Mucosa of stomach (tissue), 1 donor: ENCODE results near the gene ANXA8L1.
"Not testable (repeated sequence)": the region's sequence is repeated elsewhere in the genome, so short reads cannot be mapped to it uniquely, and the experiment has no call there.

Experiments used
- H3K27me3 ChIP-seq: one replicate; pipeline ENCODE4 v1.7.0; 2013; ENCODE audit warnings: mild to moderate bottlenecking, low read length; ENCODE audit not compliant: control insufficient read depth, insufficient read depth
- H3K36me3 ChIP-seq: one replicate; pipeline ENCODE4 v1.7.0; 2013; ENCODE audit warnings: low read length; ENCODE audit not compliant: control insufficient read depth, insufficient read depth
- H3K4me1 ChIP-seq: one replicate; pipeline ENCODE4 v1.7.0; 2013; ENCODE audit warnings: mild to moderate bottlenecking, low read length; ENCODE audit not compliant: control insufficient read depth, insufficient read depth
- H3K4me3 ChIP-seq: one replicate; pipeline ENCODE4 v1.7.0; 2013; ENCODE audit warnings: low read length
- H3K9ac ChIP-seq: one replicate; pipeline ENCODE4 v1.7.0; 2013; ENCODE audit warnings: mild to moderate bottlenecking, low read length, moderate library complexity
- H3K9me3 ChIP-seq: one replicate; pipeline ENCODE4 v1.7.0; 2013; ENCODE audit warnings: mild to moderate bottlenecking, low read length, moderate library complexity; ENCODE audit not compliant: control insufficient read depth
- donor health status: Pancreatic carcinoma.

ANXA8L1 gene, protein sequence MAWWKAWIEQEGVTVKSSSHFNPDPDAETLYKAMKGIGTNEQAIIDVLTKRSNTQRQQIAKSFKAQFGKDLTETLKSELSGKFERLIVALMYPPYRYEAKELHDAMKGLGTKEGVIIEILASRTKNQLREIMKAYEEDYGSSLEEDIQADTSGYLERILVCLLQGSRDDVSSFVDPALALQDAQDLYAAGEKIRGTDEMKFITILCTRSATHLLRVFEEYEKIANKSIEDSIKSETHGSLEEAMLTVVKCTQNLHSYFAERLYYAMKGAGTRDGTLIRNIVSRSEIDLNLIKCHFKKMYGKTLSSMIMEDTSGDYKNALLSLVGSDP

GRCh38 chr10:46375406-46375805, at the start of gene ANXA8L1:
ANXA8L1 (plus strand) TSS chr10:46375776; CDS start chr10:46375852, 76 bp downstream.
- H3K27me3 ChIP-seq, H3K9me3 ChIP-seq, H3K36me3 ChIP-seq, H3K9ac ChIP-seq, H3K4me3 ChIP-seq, H3K4me1 ChIP-seq: not testable (repeated sequence)

- Histone ChIP-seq H3K36me3 (no peaks in the 10 kb centered on the region), H3K9me3 (no peaks in the 10 kb centered on the region), H3K4me3 (no peak overlapping the region), H3K9ac (no peak overlapping the region), H3K27me3 (peaks cover 5% of the 10 kb centered on the region), H3K4me1 (no peaks in the 10 kb centered on the region)
Observed at GRCh38 chr10:46326066-46326465, 49.5 kb upstream of the ANXA8L1 start.

DNA sequence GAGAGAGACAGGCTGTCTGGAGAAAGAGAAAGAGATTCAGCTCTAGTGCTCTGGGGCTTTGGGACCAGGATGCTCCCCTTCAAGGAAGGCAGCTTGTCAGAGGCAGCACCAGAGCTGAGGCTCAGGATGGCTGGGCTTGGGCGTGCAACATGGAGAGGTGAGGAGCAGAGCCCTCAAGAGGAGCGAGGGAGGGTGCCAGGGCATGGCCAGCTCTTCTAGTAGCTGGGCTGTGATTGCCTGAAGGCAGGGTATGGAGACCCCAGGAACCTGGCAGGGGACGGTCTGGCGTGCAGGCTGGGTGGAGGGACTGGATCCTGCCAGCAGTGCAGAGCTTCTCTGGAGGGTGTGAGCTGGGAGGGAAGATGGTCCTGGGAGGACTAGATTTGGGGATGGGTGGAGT, 48.6 kb upstream of the ANXA8L1 start:
- Histone ChIP-seq H3K4me1 (no peaks in the 10 kb centered on the region), H3K9me3 (no peaks in the 10 kb centered on the region), H3K9ac (no peak overlapping the region), H3K36me3 (no peaks in the 10 kb centered on the region), H3K27me3 (peaks cover 5% of the 10 kb centered on the region), H3K4me3 (no peak overlapping the region)

GRCh38 chr10:46327685-46328084, 47.9 kb upstream of the ANXA8L1 start:
- Histone ChIP-seq H3K4me1 (no peaks in the 10 kb centered on the region), H3K9ac (no peak overlapping the region), H3K36me3 (no peaks in the 10 kb centered on the region), H3K9me3 (no peaks in the 10 kb centered on the region), H3K27me3 (peaks cover 5% of the 10 kb centered on the region), H3K4me3 (no peak overlapping the region)

- no peaks in the 10 kb centered on the region for H3K36me3 ChIP-seq
- peaks cover 5% of the 10 kb centered on the region for H3K27me3 ChIP-seq
- H3K4me3 ChIP-seq: no peak overlapping the region
- H3K4me1 ChIP-seq: no peaks in the 10 kb centered on the region
- no peak overlapping the region for H3K9ac ChIP-seq
- H3K9me3 ChIP-seq: no peaks in the 10 kb centered on the region
Observed at GRCh38 chr10:46328853-46329689, 46.5 kb upstream of the ANXA8L1 start.

DNA sequence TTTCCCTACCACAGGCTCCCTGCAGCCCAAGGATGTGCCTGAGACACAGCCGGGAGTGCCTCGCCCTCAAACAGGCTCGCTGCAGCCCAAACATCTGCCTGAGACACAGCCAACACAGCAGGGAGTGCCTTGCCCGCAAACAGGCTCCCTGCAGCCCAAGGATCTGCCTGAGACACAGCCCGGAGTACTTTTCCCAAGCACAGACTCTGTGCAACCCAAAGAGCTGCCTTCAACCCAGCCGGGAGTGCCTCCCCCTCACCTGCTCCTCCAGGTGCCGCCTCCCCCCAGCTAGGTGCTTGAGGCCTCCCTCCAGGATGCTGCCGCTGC, 45.9 kb upstream of the ANXA8L1 start:
- H3K36me3 ChIP-seq: no peaks in the 10 kb centered on the region
- no peaks in the 10 kb centered on the region for H3K4me1 ChIP-seq
- H3K9ac ChIP-seq: no peak overlapping the region
- H3K9me3 ChIP-seq: no peaks in the 10 kb centered on the region
- peaks cover 5% of the 10 kb centered on the region for H3K27me3 ChIP-seq
- H3K4me3 ChIP-seq: no peak overlapping the region

DNA sequence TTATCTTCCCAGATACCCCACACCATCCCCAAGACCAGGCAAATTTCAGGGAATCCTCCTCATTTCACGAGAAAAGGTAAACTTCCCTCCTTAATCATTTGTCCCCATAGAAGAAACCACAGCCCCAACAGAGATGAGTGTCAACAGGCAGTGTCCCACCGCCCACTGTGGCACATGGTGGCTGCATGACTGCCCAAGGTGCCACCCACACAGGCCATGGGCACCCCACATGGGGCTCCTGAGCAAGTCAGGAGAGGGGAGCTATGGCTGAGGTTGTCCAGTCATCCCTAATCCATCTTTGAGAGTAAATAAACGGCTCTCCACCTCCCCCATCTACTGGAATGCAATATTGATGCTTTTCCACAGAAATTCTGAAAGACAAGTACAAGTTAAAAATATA, 44.7 kb upstream of the ANXA8L1 start:
- H3K9ac ChIP-seq: no peak overlapping the region
- H3K4me3 ChIP-seq: no peak overlapping the region
- H3K9me3 ChIP-seq: no peaks in the 10 kb centered on the region
- no peaks in the 10 kb centered on the region for H3K36me3 ChIP-seq
- H3K27me3 ChIP-seq: peaks cover 5% of the 10 kb centered on the region
- H3K4me1 ChIP-seq: no peaks in the 10 kb centered on the region

DNA sequence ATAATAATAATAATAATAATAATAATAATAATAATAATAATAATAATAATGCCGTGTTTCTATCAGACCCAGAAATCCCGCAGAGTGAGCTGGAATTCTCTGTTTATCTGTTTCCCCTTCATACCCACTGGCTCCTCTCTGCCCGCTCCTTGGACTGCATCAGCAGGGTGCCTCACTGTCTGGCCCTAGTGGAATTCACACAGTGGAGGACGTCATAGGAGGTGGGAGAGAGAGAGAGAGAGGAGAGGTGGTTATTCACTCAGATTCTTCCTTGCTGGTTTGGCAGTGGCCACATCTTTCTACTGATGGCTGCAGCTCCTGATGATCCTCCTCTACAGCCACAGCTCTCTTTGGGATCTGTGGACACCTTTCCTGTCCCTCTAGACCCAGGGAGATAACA, 10.1 kb upstream of the ANXA8L1 start:
- H3K27me3 ChIP-seq, H3K4me3 ChIP-seq, H3K9me3 ChIP-seq, H3K36me3 ChIP-seq, H3K4me1 ChIP-seq, H3K9ac ChIP-seq: not testable (repeated sequence)

- not testable (repeated sequence) for H3K27me3 ChIP-seq, H3K36me3 ChIP-seq, H3K4me1 ChIP-seq, H3K4me3 ChIP-seq, H3K9me3 ChIP-seq, H3K9ac ChIP-seq
Observed at GRCh38 chr10:46367209-46367608, 8.4 kb upstream of the ANXA8L1 start.

DNA sequence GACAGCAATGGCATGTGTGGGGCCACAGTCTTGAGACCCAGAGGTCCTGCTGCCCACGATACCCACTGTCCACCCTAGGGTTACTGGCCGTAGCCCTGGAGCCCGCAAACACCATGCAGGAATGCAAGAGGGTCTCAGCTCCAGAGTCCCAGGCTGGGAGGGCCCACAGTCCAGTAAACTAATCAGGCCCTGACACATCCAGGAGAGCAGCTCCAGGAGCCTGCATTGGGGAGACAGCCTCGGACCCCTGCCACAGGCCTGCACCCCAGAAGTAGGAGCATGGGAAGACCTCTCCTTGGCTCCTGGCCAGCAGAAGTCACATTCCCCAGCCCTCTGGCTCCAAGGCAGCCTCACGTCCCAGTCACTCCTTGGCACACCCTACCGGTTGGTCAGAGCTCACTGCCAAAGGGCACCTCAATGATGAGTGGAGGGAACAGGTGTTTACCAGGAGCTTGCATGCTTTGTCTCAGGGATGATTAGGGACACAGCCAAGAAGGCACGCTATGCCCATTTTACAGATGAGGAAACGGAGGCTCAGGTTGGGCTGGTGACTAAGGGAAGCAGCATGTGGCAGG, 7.8 kb upstream of the ANXA8L1 start:
- not testable (repeated sequence) for H3K36me3 ChIP-seq, H3K9ac ChIP-seq, H3K4me3 ChIP-seq, H3K9me3 ChIP-seq, H3K27me3 ChIP-seq, H3K4me1 ChIP-seq

DNA sequence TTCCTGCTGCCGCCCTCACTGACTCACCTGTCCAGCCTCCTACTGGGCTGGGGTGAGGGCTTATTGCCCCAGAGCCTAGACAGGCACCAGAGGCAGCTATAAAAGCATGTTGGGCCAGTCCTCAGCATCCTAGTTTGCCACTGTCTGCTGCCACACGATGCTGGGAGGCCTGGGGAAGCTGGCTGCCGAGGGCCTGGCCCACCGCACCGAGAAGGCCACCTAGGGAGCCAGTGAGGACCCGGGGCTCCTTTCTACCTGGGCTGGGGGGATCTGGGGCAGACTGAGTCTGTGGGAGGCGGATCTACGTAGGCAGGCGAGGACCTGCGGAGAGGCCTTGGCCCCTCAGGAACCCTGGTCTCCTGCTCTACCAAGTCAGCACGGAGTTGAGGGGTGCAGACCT, 6.6 kb upstream of the ANXA8L1 start:
- not testable (repeated sequence) for H3K27me3 ChIP-seq

GRCh38 chr10:46374410-46374809, 1.2 kb upstream of the ANXA8L1 start:
- H3K27me3 ChIP-seq, H3K36me3 ChIP-seq, H3K4me1 ChIP-seq, H3K4me3 ChIP-seq, H3K9me3 ChIP-seq, H3K9ac ChIP-seq: not testable (repeated sequence)

More for the DNA sequence above, 6.6 kb upstream of the ANXA8L1 start:
- H3K9me3 ChIP-seq, H3K36me3 ChIP-seq, H3K9ac ChIP-seq, H3K4me1 ChIP-seq, H3K4me3 ChIP-seq: not testable (repeated sequence)
